Loucy (cell line): ENCODE data around the gene INS.

Experiments used
- EZH2phosphoT487 ChIP-seq: fragments of 200-600 bp; IDR thresholded peaks from 2 replicates; pipeline ENCODE4 v1.6.1; 2018; ENCODE audit warnings: antibody characterized with exemption, mild to moderate bottlenecking, moderate library complexity, borderline replicate concordance
- TF ChIP-seq, protein P1 (sequence below): fragments of 200-600 bp; sonication (generic); conservative IDR thresholded peaks from 2 replicates; pipeline ENCODE4 v1.5.1; 2014; ENCODE audit warnings: mild to moderate bottlenecking, antibody characterized with exemption, low read length

- TF ChIP-seq, protein P1, sequence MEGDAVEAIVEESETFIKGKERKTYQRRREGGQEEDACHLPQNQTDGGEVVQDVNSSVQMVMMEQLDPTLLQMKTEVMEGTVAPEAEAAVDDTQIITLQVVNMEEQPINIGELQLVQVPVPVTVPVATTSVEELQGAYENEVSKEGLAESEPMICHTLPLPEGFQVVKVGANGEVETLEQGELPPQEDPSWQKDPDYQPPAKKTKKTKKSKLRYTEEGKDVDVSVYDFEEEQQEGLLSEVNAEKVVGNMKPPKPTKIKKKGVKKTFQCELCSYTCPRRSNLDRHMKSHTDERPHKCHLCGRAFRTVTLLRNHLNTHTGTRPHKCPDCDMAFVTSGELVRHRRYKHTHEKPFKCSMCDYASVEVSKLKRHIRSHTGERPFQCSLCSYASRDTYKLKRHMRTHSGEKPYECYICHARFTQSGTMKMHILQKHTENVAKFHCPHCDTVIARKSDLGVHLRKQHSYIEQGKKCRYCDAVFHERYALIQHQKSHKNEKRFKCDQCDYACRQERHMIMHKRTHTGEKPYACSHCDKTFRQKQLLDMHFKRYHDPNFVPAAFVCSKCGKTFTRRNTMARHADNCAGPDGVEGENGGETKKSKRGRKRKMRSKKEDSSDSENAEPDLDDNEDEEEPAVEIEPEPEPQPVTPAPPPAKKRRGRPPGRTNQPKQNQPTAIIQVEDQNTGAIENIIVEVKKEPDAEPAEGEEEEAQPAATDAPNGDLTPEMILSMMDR: no peak
- TF ChIP-seq EZH2phosphoT487: no peak
Measured at GRCh38 chr11:2116680-2117079, 44.3 kb downstream of the INS start.
